HFF-Myc (cell line): ENCODE results near the gene INPP4B.

Experiments
- DNase-seq: peaks from one replicate; pipeline ENCODE4 v3.0.0-alpha.2; 2011; ENCODE audit warnings: low read depth; ENCODE audit errors: extremely low read depth
- H3K4me3 ChIP-seq: replicated peaks from 2 replicates; pipeline ENCODE4 v1.5.1; 2011; ENCODE audit warnings: low read depth, mild to moderate bottlenecking, control low read depth, low read length
- TF ChIP-seq, protein P1 (sequence below): IDR thresholded peaks from 2 replicates; pipeline ENCODE4 v1.5.1; 2012; ENCODE audit warnings: mild to moderate bottlenecking, low read depth, low read length, control low read depth; ENCODE audit errors: missing control alignments

Gene INPP4B

GRCh38 chr4:142272452-142272851 is 573.6 kb downstream of the INPP4B start:
- TF ChIP-seq, protein P1, sequence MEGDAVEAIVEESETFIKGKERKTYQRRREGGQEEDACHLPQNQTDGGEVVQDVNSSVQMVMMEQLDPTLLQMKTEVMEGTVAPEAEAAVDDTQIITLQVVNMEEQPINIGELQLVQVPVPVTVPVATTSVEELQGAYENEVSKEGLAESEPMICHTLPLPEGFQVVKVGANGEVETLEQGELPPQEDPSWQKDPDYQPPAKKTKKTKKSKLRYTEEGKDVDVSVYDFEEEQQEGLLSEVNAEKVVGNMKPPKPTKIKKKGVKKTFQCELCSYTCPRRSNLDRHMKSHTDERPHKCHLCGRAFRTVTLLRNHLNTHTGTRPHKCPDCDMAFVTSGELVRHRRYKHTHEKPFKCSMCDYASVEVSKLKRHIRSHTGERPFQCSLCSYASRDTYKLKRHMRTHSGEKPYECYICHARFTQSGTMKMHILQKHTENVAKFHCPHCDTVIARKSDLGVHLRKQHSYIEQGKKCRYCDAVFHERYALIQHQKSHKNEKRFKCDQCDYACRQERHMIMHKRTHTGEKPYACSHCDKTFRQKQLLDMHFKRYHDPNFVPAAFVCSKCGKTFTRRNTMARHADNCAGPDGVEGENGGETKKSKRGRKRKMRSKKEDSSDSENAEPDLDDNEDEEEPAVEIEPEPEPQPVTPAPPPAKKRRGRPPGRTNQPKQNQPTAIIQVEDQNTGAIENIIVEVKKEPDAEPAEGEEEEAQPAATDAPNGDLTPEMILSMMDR, result no peak
- DNase-seq, result no peak
- H3K4me3 ChIP-seq, result no peak overlapping the region

DNA sequence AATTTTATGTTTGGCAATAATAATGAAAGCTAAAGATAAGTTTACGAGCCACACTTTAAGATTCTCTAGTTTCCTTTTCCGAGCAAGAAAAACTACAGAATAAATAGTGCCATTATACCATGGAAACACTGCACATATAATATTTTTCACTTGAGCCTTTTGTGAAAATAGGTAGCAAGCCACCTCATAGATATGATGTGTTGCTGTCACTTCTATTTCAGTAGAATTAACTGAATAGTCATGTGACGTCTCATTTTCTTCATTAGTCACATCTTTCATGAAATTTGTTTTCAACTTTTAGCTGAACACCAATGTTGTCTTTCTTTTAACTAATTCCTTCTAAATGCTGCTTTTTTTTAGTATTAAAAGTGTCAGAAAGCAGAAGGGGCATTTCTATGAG is 574.3 kb downstream of the INPP4B start:
- H3K4me3 ChIP-seq, result no peak overlapping the region
- TF ChIP-seq, protein P1, result no peak
- DNase-seq, result no peak

- TF ChIP-seq, protein P1, result no peak
- H3K4me3 ChIP-seq, result no peak overlapping the region
- no peak for DNase-seq
Observed at GRCh38 chr4:142267101-142267500, 579.0 kb downstream of the INPP4B start.

- no peak for DNase-seq
- no peak overlapping the region for H3K4me3 ChIP-seq
- TF ChIP-seq, protein P1, result no peak
Observed at GRCh38 chr4:142265946-142266345, 580.2 kb downstream of the INPP4B start.

GRCh38 chr4:142265536-142265935 is 580.6 kb downstream of the INPP4B start:
- DNase-seq, result no peak
- no peak overlapping the region for H3K4me3 ChIP-seq
- TF ChIP-seq, protein P1, result no peak

- no peak for DNase-seq
- TF ChIP-seq, protein P1, result no peak
- H3K4me3 ChIP-seq, result no peak overlapping the region
Observed at GRCh38 chr4:142264961-142265360, 581.1 kb downstream of the INPP4B start.

DNA sequence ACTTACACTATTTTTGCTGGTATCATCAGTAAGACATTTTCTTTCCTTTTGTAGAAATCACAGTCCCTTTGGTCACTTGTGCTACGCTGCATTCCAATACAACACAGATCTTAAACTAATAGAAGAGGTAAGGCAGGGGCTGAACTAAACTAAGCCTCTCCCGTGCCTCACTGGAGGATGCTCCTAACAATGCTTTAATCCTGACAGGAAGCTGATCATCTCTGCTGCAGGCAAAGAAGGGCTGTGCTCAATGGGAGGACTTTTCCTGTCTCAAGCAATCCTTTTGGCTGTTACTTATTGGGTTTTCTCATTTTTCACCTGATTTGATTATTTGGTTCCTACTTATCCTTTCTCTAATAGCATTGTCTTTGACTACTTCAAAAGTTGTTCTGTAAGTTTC is 583.1 kb downstream of the INPP4B start:
- no peak overlapping the region for H3K4me3 ChIP-seq
- TF ChIP-seq, protein P1, result no peak
- no peak for DNase-seq
